Right lobe of liver (tissue), 6 donors: ENCODE measurements around the gene CTSE. TPM values are rescaled to one million over a fixed set of nuclear protein-coding genes. Genes with fewer than 3 reads are reported as not detected.
A peak's percentile ranks its signal among the peaks of the same experiment; 100 is the strongest.
"Not testable (repeated sequence)": the region's sequence is repeated elsewhere in the genome, so short reads cannot be mapped to it uniquely, and the experiment has no call there.

Experiments
- ATAC-seq, 4 donors: fragments of 200-7000 bp; cut with Tn5 transposase; one replicate each; pipeline ENCODE4 v1.9.1; 2020; ENCODE audit warnings: mild to moderate bottlenecking in 4 of 4, moderate library complexity in 4 of 4
- DNase-seq, 3 donors: peaks; one replicate each; pipeline ENCODE4 v3.0.0-alpha.2; 2020
- H3K27ac ChIP-seq, 3 donors: fragments of 200-600 bp; one replicate each; pipeline ENCODE4 v1.8.0; 2022
- H3K27me3 ChIP-seq, 2 donors: fragments of 200-600 bp; one replicate each; pipeline ENCODE4 v1.8.0; 2022
- H3K36me3 ChIP-seq, 4 donors: fragments of 200-600 bp; sonication (generic) in 1 of 4; one replicate each; pipeline versions ENCODE4 v1.5.1 to v1.8.0; 2017 to 2022; ENCODE audit warnings: control low read depth in 1 of 4
- H3K4me1 ChIP-seq, 4 donors: fragments of 200-600 bp; sonication (generic) in 1 of 4; one replicate each; pipeline versions ENCODE4 v1.5.1 to v1.8.0; 2017 to 2022; ENCODE audit warnings: control low read depth in 1 of 4
- H3K4me3 ChIP-seq, 3 donors: fragments of 200-600 bp; one replicate each; pipeline ENCODE4 v1.8.0; 2022
- H3K9me3 ChIP-seq, 4 donors: fragments of 200-600 bp; sonication (generic) in 1 of 4; one replicate each; pipeline versions ENCODE4 v1.5.1 to v1.8.0; 2017 to 2022; ENCODE audit warnings: control low read depth in 1 of 4
- CTCF ChIP-seq, 4 donors: fragments of 200-600 bp in 3 of 4; fragments of 450-650 bp in 1 of 4; IDR thresholded peaks; one replicate each; pipeline versions ENCODE4 v1.5.1 to v1.8.0; 2016 to 2022; ENCODE audit warnings: antibody characterized with exemption in 4 of 4, mild to moderate bottlenecking in 2 of 4
- POLR2A ChIP-seq: fragments of 450-650 bp; IDR thresholded peaks from one replicate; pipeline ENCODE4 v1.6.1; 2017; ENCODE audit warnings: antibody characterized with exemption, mild to moderate bottlenecking
- WGBS: methylation state at CpG from one replicate; pipeline ENCODE4 v1.1.6; 2018; ENCODE audit warnings: low coverage, low lambda C conversion rate; ENCODE audit not compliant: insufficient coverage; ENCODE audit errors: missing lambda C conversion rate; 5-methylcytosine and 5-hydroxymethylcytosine counted together
- intact Hi-C, 2 donors: fragments of 100-400 bp; cut with DNase I; formaldehyde crosslinking; loops; one replicate each; pipeline versions ENCODE4 v1.11.2 to v1.14.1; 2022
- total RNA-seq, 6 experiments: library from RNA; depleted of rRNA in 2 of 6; stranded (reverse); fragments of >200 nt in 2 of 6; fragmentation: NEBNext Ultra II Directional in 3 of 6; extraction: Animal tissue kit (Norgen Biotek cat#: 25700) in 3 of 6; gene quantifications; one replicate each; pipeline versions ENCODE4 v1.1.0 to v1.2.4, GENCODE V29; 2016 to 2023
- donor health status: DM: no; HTN: yes; CAD: no.
- donor health status: DM: no; HTN: no; CAD: no.
- donor health status: DM: no; HTN: no; CAD: no.
- donor health status: DM: no; HTN: yes; CAD: no.
- donor health status: DM: no; HTN: yes; CAD: no.

The CTSE gene
- total RNA-seq, 6 experiments from 2014 or later = 0.11 to 0.22 TPM; not detected in 4

GRCh38 chr1:206066479-206067171, 42.9 kb upstream of the CTSE start:
- peak; percentile 61 to 77 (median 63) for ATAC-seq
- peak overlapping the region in 1 of 3 donors; percentile 56 for H3K27ac ChIP-seq
- intact Hi-C loops = no loop called here

GRCh38 chr1:206065547-206066145, 42.0 kb upstream of the CTSE start:
- H3K36me3 ChIP-seq = no peaks in the 10 kb centered on the region
- no peak overlapping the region for H3K27ac ChIP-seq
- no peak for ATAC-seq
- no peaks in the 10 kb centered on the region for H3K9me3 ChIP-seq
- TF ChIP-seq POLR2A = no peak
- no peak for TF ChIP-seq CTCF (IDR thresholded peaks at IDR 0.05)
- no peaks in the 10 kb centered on the region for H3K27me3 ChIP-seq
- peaks cover 0 to 16% (median 0%) of the 10 kb centered on the region in 4 donors for H3K4me1 ChIP-seq
- no CpG with 5 or more reads among the region's 4 CpGs for WGBS
- no peak for DNase-seq
- H3K4me3 ChIP-seq = no peak overlapping the region
- intact Hi-C loops = no loop called here

More at GRCh38 chr1:206066479-206067171, 42.9 kb upstream of the CTSE start:
- no peaks in the 10 kb centered on the region for H3K9me3 ChIP-seq
- H3K36me3 ChIP-seq = no peaks in the 10 kb centered on the region
- no peak for DNase-seq
- H3K4me3 ChIP-seq = no peak overlapping the region
- peaks cover 0 to 16% (median 0%) of the 10 kb centered on the region in 4 donors for H3K4me1 ChIP-seq
- 42% methylated on average over 5 of the region's 6 CpGs for WGBS
- TF ChIP-seq POLR2A (no peak), CTCF (IDR thresholded peaks at IDR 0.05) (no peak)
- H3K27me3 ChIP-seq = no peaks in the 10 kb centered on the region

- peaks cover 0 to 16% (median 0%) of the 10 kb centered on the region in 4 donors for H3K4me1 ChIP-seq
- H3K4me3 ChIP-seq, DNase-seq, H3K27me3 ChIP-seq, ATAC-seq, H3K9me3 ChIP-seq, H3K36me3 ChIP-seq, H3K27ac ChIP-seq, intact Hi-C loops: not testable (repeated sequence)
- no CpG with 5 or more reads among the region's 25 CpGs for WGBS
These were observed 40.8 kb upstream of the CTSE start for GRCh38 chr1:206064501-206064900.

GRCh38 chr1:206064001-206064400, 40.3 kb upstream of the CTSE start:
- peaks cover 0 to 16% (median 0%) of the 10 kb centered on the region in 4 donors for H3K4me1 ChIP-seq
- intact Hi-C loops = not testable (repeated sequence)
- WGBS = no CpG with 5 or more reads among the region's 35 CpGs

GRCh38 chr1:206062464-206062863, 38.8 kb upstream of the CTSE start:
- intact Hi-C loops = no loop called here
- H3K9me3 ChIP-seq = no peaks in the 10 kb centered on the region
- 60% methylated on average over 1 of the region's 6 CpGs for WGBS
- no peaks in the 10 kb centered on the region for H3K36me3 ChIP-seq
- H3K4me3 ChIP-seq = no peak overlapping the region
- no peak overlapping the region for H3K27ac ChIP-seq
- H3K27me3 ChIP-seq = no peaks in the 10 kb centered on the region
- no peak for ATAC-seq
- TF ChIP-seq CTCF (IDR thresholded peaks at IDR 0.05) (no peak), POLR2A (no peak)
- DNase-seq = no peak
- H3K4me1 ChIP-seq = peaks cover 0 to 9% (median 0%) of the 10 kb centered on the region in 4 donors

More at GRCh38 chr1:206064001-206064400, 40.3 kb upstream of the CTSE start:
- H3K27me3 ChIP-seq, H3K36me3 ChIP-seq, H3K4me3 ChIP-seq, DNase-seq, ATAC-seq, H3K9me3 ChIP-seq, H3K27ac ChIP-seq: not testable (repeated sequence)
